CD8-positive, alpha-beta memory T cell (primary cell): ENCODE data around the gene COG2. TPM values are rescaled to one million over a fixed set of nuclear protein-coding genes. Genes with fewer than 3 reads are reported as not detected.

ENCODE experiments used
- CTCF ChIA-PET: fragments of 350-600 bp; sonication (Branson Sonifier 250); formaldehyde crosslinking; loops from one replicate; lab custom pipeline; 2021; ENCODE audit warnings: antibody characterized with exemption; lab: Charles Lee
- POLR2A ChIA-PET: fragments of 350-600 bp; sonication (Branson Sonifier 250); formaldehyde crosslinking; loops from one replicate; lab custom pipeline; 2021; ENCODE audit warnings: antibody characterized with exemption; lab: Charles Lee
- DNase-seq, 5 donors: peaks; one replicate each; pipeline versions ENCODE4 v3.0.0 to v3.0.0-alpha.2; 2020 to 2022; ENCODE audit warnings: mixed read lengths in 1 of 5
- H3K27ac ChIP-seq: one replicate; pipeline ENCODE4 v1.7.0; 2013; ENCODE audit warnings: low read depth, mild to moderate bottlenecking, low read length, moderate library complexity
- H3K27me3 ChIP-seq: 2 replicates; pipeline ENCODE4 v1.7.0; 2013; ENCODE audit warnings: low read length, mild to moderate bottlenecking; ENCODE audit not compliant: insufficient read depth, poor library complexity, severe bottlenecking
- H3K36me3 ChIP-seq: 2 replicates; pipeline ENCODE4 v1.7.0; 2013; ENCODE audit warnings: mild to moderate bottlenecking, low read length, moderate library complexity; ENCODE audit not compliant: insufficient read depth
- H3K4me1 ChIP-seq: 2 replicates; pipeline ENCODE4 v1.7.0; 2013; ENCODE audit warnings: mild to moderate bottlenecking, low read length, moderate library complexity; ENCODE audit not compliant: insufficient read depth
- H3K4me3 ChIP-seq: 2 replicates; pipeline ENCODE4 v1.7.0; 2013; ENCODE audit warnings: mild to moderate bottlenecking, low read length
- H3K9me3 ChIP-seq: 2 replicates; pipeline ENCODE4 v1.7.0; 2013; ENCODE audit warnings: mild to moderate bottlenecking, low read length
- H3K27ac Mint-ChIP-seq, 8 donors: one replicate each; pipeline ENCODE4 v1.8.0; 2020 to 2021; ENCODE audit warnings: mixed read lengths in 8 of 8, mild to moderate bottlenecking in 6 of 8, inconsistent platforms in 3 of 8, moderate library complexity in 3 of 8
- H3K27me3 Mint-ChIP-seq, 2 donors: one replicate each; pipeline ENCODE4 v1.8.0; 2020 to 2021; ENCODE audit warnings: mixed read lengths in 2 of 2, mild to moderate bottlenecking in 1 of 2, moderate library complexity in 1 of 2
- H3K36me3 Mint-ChIP-seq, 3 donors: one replicate each; pipeline ENCODE4 v1.8.0; 2020 to 2021; ENCODE audit warnings: mixed read lengths in 3 of 3, inconsistent platforms in 1 of 3, mild to moderate bottlenecking in 1 of 3
- H3K4me1 Mint-ChIP-seq, 3 donors: one replicate each; pipeline ENCODE4 v1.8.0; 2020 to 2021; ENCODE audit warnings: mixed read lengths in 3 of 3, inconsistent platforms in 1 of 3, mild to moderate bottlenecking in 1 of 3
- H3K4me3 Mint-ChIP-seq, 7 donors: one replicate each; pipeline ENCODE4 v1.8.0; 2020 to 2021; ENCODE audit warnings: mixed read lengths in 7 of 7, mild to moderate bottlenecking in 6 of 7, moderate library complexity in 4 of 7, inconsistent platforms in 2 of 7
- H3K9me3 Mint-ChIP-seq, 5 donors: one replicate each; pipeline ENCODE4 v1.8.0; 2020 to 2022; ENCODE audit warnings: mixed read lengths in 5 of 5, mild to moderate bottlenecking in 3 of 5, moderate library complexity in 2 of 5, inconsistent platforms in 1 of 5
- polyA plus RNA-seq: library from polyadenylated mRNA; unstranded; fragments of 300-500 nt; fragmentation: Illumina TruSeq; gene quantifications from one replicate; pipeline ENCODE4 v1.2.3, GENCODE V29; 2021
- total RNA-seq, 2 experiments: library from RNA; stranded (reverse); gene quantifications; one replicate each; pipeline ENCODE4 v1.2.3, GENCODE V29; 2021

Gene COG2
- total and polyA plus RNA-seq, 3 experiments from 2014 or later = 35.0 to 47.5 (median 45.0) TPM

GRCh38 chr1:230661976-230662375 is 19.7 kb downstream of the COG2 start:
- DNase-seq = no peak
- Mint-ChIP-seq H3K27me3 (no peaks in the 10 kb centered on the region), H3K36me3 (peaks cover 5 to 81% (median 34%) of the 10 kb centered on the region in 3 donors), H3K4me3 (no peak overlapping the region), H3K27ac (peak overlapping the region in 1 of 8 donors; percentile 22), H3K9me3 (no peaks in the 10 kb centered on the region), H3K4me1 (peaks cover 5 to 9% (median 8%) of the 10 kb centered on the region in 3 donors)
- no peaks in the 10 kb centered on the region for H3K27me3 ChIP-seq
- H3K36me3 ChIP-seq = peaks cover 29% of the 10 kb centered on the region
- H3K9me3 ChIP-seq = no peaks in the 10 kb centered on the region
- no peak overlapping the region for H3K27ac ChIP-seq
- ChIA-PET CTCF (no interaction called here), POLR2A (no interaction called here)
- no peak overlapping the region for H3K4me3 ChIP-seq
- H3K4me1 ChIP-seq = no peaks in the 10 kb centered on the region

GRCh38 chr1:230668227-230668626 is 25.9 kb downstream of the COG2 start:
- no peak overlapping the region for H3K27ac ChIP-seq
- Mint-ChIP-seq H3K4me1 (no peaks in the 10 kb centered on the region), H3K27ac (no peak overlapping the region), H3K4me3 (no peak overlapping the region), H3K36me3 (peaks cover 19 to 91% (median 55%) of the 10 kb centered on the region in 3 donors), H3K27me3 (no peaks in the 10 kb centered on the region), H3K9me3 (no peaks in the 10 kb centered on the region)
- ChIA-PET CTCF (no interaction called here), POLR2A (interaction anchor here (0.6 kb wide), 1 partner anchor 458 kb away, joined by 3 read pairs; no protein-coding TSS in a partner anchor)
- no peak overlapping the region for H3K4me3 ChIP-seq
- H3K4me1 ChIP-seq = no peaks in the 10 kb centered on the region
- DNase-seq = no peak
- peaks cover 54% of the 10 kb centered on the region for H3K36me3 ChIP-seq
- H3K27me3 ChIP-seq = no peaks in the 10 kb centered on the region
- no peaks in the 10 kb centered on the region for H3K9me3 ChIP-seq

- no peaks in the 10 kb centered on the region for H3K4me1 ChIP-seq
- H3K9me3 ChIP-seq = no peaks in the 10 kb centered on the region
- Mint-ChIP-seq H3K4me3 (no peak overlapping the region), H3K27ac (peak overlapping the region in 2 of 8 donors; percentile 12 to 46), H3K36me3 (peaks cover 20 to 95% (median 58%) of the 10 kb centered on the region in 3 donors), H3K9me3 (no peaks in the 10 kb centered on the region), H3K4me1 (no peaks in the 10 kb centered on the region), H3K27me3 (no peaks in the 10 kb centered on the region)
- H3K4me3 ChIP-seq = no peak overlapping the region
- no peak for DNase-seq
- H3K36me3 ChIP-seq = peaks cover 50% of the 10 kb centered on the region
- no peaks in the 10 kb centered on the region for H3K27me3 ChIP-seq
- H3K27ac ChIP-seq = no peak overlapping the region
- POLR2A ChIA-PET = no interaction called here
- CTCF ChIA-PET = no interaction called here
Observed at GRCh38 chr1:230669543-230669942, 27.3 kb downstream of the COG2 start.

GRCh38 chr1:230674581-230674980 is 32.3 kb downstream of the COG2 start:
- Mint-ChIP-seq H3K27ac (peak overlapping the region in 1 of 8 donors; percentile 77), H3K9me3 (no peaks in the 10 kb centered on the region), H3K4me1 (no peaks in the 10 kb centered on the region), H3K27me3 (no peaks in the 10 kb centered on the region), H3K36me3 (peaks cover 21 to 91% (median 44%) of the 10 kb centered on the region in 3 donors), H3K4me3 (no peak overlapping the region)
- POLR2A ChIA-PET = no interaction called here
- Histone ChIP-seq H3K27me3 (no peaks in the 10 kb centered on the region), H3K36me3 (peaks cover 33% of the 10 kb centered on the region), H3K27ac (no peak overlapping the region), H3K9me3 (no peaks in the 10 kb centered on the region), H3K4me3 (no peak overlapping the region), H3K4me1 (no peaks in the 10 kb centered on the region)
- CTCF ChIA-PET = no interaction called here
- DNase-seq = no peak

GRCh38 chr1:230677200-230677599 is 34.9 kb downstream of the COG2 start:
- Mint-ChIP-seq H3K27me3 (no peaks in the 10 kb centered on the region), H3K4me1 (peaks cover 2 to 12% (median 3%) of the 10 kb centered on the region in 3 donors), H3K36me3 (peaks cover 13 to 92% (median 34%) of the 10 kb centered on the region in 3 donors), H3K4me3 (no peak overlapping the region), H3K27ac (no peak overlapping the region), H3K9me3 (no peaks in the 10 kb centered on the region)
- ChIA-PET POLR2A (no interaction called here), CTCF (no interaction called here)
- H3K4me3 ChIP-seq = no peak overlapping the region
- peaks cover 2% of the 10 kb centered on the region for H3K4me1 ChIP-seq
- no peaks in the 10 kb centered on the region for H3K9me3 ChIP-seq
- H3K27ac ChIP-seq = no peak overlapping the region
- no peaks in the 10 kb centered on the region for H3K27me3 ChIP-seq
- peaks cover 41% of the 10 kb centered on the region for H3K36me3 ChIP-seq
- DNase-seq = no peak

- Histone ChIP-seq H3K4me3 (no peak overlapping the region), H3K36me3 (peaks cover 51% of the 10 kb centered on the region), H3K27ac (no peak overlapping the region), H3K27me3 (no peaks in the 10 kb centered on the region), H3K4me1 (peaks cover 6% of the 10 kb centered on the region), H3K9me3 (no peaks in the 10 kb centered on the region)
- CTCF ChIA-PET = no interaction called here
- H3K27ac Mint-ChIP-seq = peak overlapping the region in 1 of 8 donors; percentile 21
- no peak for DNase-seq
- POLR2A ChIA-PET = no interaction called here
- H3K9me3 Mint-ChIP-seq = no peaks in the 10 kb centered on the region
- H3K36me3 Mint-ChIP-seq = peaks cover 7 to 89% (median 28%) of the 10 kb centered on the region in 3 donors
- no peaks in the 10 kb centered on the region for H3K27me3 Mint-ChIP-seq
- peaks cover 15 to 25% (median 15%) of the 10 kb centered on the region in 3 donors for H3K4me1 Mint-ChIP-seq
- no peak overlapping the region for H3K4me3 Mint-ChIP-seq
Observed at GRCh38 chr1:230679192-230679591, 36.9 kb downstream of the COG2 start.

GRCh38 chr1:230679825-230680224 is 37.5 kb downstream of the COG2 start:
- H3K4me3 Mint-ChIP-seq = no peak overlapping the region
- Histone ChIP-seq H3K27ac (no peak overlapping the region), H3K36me3 (peaks cover 53% of the 10 kb centered on the region), H3K4me1 (peaks cover 6% of the 10 kb centered on the region), H3K9me3 (no peaks in the 10 kb centered on the region), H3K27me3 (no peaks in the 10 kb centered on the region), H3K4me3 (no peak overlapping the region)
- CTCF ChIA-PET = no interaction called here
- no peaks in the 10 kb centered on the region for H3K9me3 Mint-ChIP-seq
- no peak overlapping the region for H3K27ac Mint-ChIP-seq
- POLR2A ChIA-PET = no interaction called here
- DNase-seq = no peak
- peaks cover 15 to 25% (median 15%) of the 10 kb centered on the region in 3 donors for H3K4me1 Mint-ChIP-seq
- H3K36me3 Mint-ChIP-seq = peaks cover 7 to 89% (median 30%) of the 10 kb centered on the region in 3 donors
- no peaks in the 10 kb centered on the region for H3K27me3 Mint-ChIP-seq

GRCh38 chr1:230680300-230681025 is 38.2 kb downstream of the COG2 start:
- Mint-ChIP-seq H3K27ac (peak overlapping the region in 3 of 8 donors; percentile 27 to 93 (median 43)), H3K4me1 (peaks cover 15 to 25% (median 15%) of the 10 kb centered on the region in 3 donors), H3K36me3 (peaks cover 7 to 92% (median 30%) of the 10 kb centered on the region in 3 donors), H3K9me3 (no peaks in the 10 kb centered on the region), H3K4me3 (no peak overlapping the region), H3K27me3 (no peaks in the 10 kb centered on the region)
- no peak overlapping the region for H3K4me3 ChIP-seq
- H3K4me1 ChIP-seq = peaks cover 6% of the 10 kb centered on the region
- no peaks in the 10 kb centered on the region for H3K9me3 ChIP-seq
- no peak for DNase-seq
- POLR2A ChIA-PET = no interaction called here
- H3K36me3 ChIP-seq = peaks cover 55% of the 10 kb centered on the region
- H3K27me3 ChIP-seq = no peaks in the 10 kb centered on the region
- CTCF ChIA-PET = no interaction called here
- no peak overlapping the region for H3K27ac ChIP-seq
